ENCODE data around the gene SF3B5.
"Not testable (repeated sequence)": the region's sequence is repeated elsewhere in the genome, so short reads cannot be mapped to it uniquely, and the experiment has no call there.

The SF3B5 gene

DNA sequence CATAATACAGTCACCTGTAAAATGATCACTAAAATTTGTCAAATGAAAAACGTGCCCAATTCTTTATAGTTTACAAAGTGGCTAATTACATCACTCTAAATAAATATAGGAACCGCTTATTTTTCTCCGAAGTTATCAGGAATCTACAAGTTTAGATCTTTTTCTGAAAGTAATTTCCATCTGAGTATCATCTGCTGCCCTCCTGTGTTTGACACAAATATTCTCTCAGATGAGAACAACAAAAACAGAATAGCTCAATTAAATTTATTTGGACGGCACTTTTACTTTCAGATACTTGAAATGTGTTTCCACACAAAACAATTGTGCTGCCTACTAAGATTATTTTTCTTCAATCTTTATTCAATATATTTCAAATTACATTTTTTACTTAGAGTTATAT is 5.0 kb downstream of the SF3B5 start:
- H3K4me1 ChIP-seq (ENCODE audit: low read depth, poor library complexity, severe bottlenecking), result peaks cover 31% of the 10 kb centered on the region
- H3K9ac ChIP-seq, result no peak overlapping the region
- H3K79me2 ChIP-seq (ENCODE audit: insufficient read depth, low read depth), result peaks cover 24% of the 10 kb centered on the region
- H4K20me1 ChIP-seq (ENCODE audit: insufficient read depth), result no peaks in the 10 kb centered on the region
- no peaks in the 10 kb centered on the region for H3K36me3 ChIP-seq (ENCODE audit: insufficient read depth)
- no peak overlapping the region for H3K4me2 ChIP-seq
- no peak overlapping the region for H2AFZ ChIP-seq (ENCODE audit: low read depth)
- TF ChIP-seq, protein P1, sequence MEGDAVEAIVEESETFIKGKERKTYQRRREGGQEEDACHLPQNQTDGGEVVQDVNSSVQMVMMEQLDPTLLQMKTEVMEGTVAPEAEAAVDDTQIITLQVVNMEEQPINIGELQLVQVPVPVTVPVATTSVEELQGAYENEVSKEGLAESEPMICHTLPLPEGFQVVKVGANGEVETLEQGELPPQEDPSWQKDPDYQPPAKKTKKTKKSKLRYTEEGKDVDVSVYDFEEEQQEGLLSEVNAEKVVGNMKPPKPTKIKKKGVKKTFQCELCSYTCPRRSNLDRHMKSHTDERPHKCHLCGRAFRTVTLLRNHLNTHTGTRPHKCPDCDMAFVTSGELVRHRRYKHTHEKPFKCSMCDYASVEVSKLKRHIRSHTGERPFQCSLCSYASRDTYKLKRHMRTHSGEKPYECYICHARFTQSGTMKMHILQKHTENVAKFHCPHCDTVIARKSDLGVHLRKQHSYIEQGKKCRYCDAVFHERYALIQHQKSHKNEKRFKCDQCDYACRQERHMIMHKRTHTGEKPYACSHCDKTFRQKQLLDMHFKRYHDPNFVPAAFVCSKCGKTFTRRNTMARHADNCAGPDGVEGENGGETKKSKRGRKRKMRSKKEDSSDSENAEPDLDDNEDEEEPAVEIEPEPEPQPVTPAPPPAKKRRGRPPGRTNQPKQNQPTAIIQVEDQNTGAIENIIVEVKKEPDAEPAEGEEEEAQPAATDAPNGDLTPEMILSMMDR (conservative IDR thresholded peaks at IDR 0.05; ENCODE audit: low read depth, low read length), result no peak
- H3K4me3 ChIP-seq (IDR thresholded peaks at IDR 0.05; ENCODE audit: insufficient read depth, low read depth, low read length), result no peak overlapping the region
- H3K27me3 ChIP-seq (ENCODE audit: insufficient read depth, low read depth), result no peaks in the 10 kb centered on the region
- H3K27ac ChIP-seq, result no peak overlapping the region

DNA sequence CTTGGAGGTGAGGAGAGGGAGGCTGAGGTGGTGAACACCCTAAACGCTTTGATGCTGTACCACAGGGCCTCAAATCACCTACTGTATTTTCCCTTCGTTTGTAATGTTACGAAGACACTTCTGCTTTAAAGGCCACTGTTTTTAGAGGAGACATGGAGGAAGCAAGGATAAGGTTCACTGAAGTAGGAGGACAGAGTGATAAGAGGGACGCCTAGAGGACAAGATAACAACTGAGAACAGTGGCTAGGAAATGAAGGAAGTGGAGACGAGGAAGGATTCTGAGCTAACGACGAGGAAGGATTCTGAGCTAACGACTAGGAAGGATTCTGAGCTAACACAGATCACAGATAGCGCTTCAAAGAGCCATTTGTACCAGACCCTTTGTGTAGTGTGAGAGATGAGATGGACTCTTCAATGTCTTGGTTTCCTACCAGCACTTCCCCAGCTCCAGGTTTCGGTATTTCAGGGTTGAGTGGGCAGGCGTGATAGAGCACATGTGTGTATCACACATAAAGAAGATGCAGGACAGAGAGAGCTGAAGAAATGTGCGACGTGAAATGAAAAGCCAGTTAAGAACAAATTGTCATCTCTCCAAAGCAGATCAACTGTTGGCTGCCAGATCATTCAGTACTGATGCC is 7.5 kb downstream of the SF3B5 start:
- H3K9ac ChIP-seq, result no peak overlapping the region
- H3K4me1 ChIP-seq (ENCODE audit: low read depth, poor library complexity, severe bottlenecking), result peaks cover 17% of the 10 kb centered on the region
- H3K27me3 ChIP-seq (ENCODE audit: insufficient read depth, low read depth), result no peaks in the 10 kb centered on the region
- H3K4me3 ChIP-seq (IDR thresholded peaks at IDR 0.05; ENCODE audit: insufficient read depth, low read depth, low read length), result no peak overlapping the region
- H2AFZ ChIP-seq (ENCODE audit: low read depth), result no peak overlapping the region
- H4K20me1 ChIP-seq (ENCODE audit: insufficient read depth), result no peaks in the 10 kb centered on the region
- H3K4me2 ChIP-seq, result no peak overlapping the region
- TF ChIP-seq, protein P1 (conservative IDR thresholded peaks at IDR 0.05; ENCODE audit: low read depth, low read length), result no peak
- peaks cover 3% of the 10 kb centered on the region; the same call in 1 of the 2 replicates for H3K79me2 ChIP-seq (ENCODE audit: insufficient read depth, low read depth)
- no peak overlapping the region for H3K27ac ChIP-seq
- H3K36me3 ChIP-seq (ENCODE audit: insufficient read depth), result no peaks in the 10 kb centered on the region

DNA sequence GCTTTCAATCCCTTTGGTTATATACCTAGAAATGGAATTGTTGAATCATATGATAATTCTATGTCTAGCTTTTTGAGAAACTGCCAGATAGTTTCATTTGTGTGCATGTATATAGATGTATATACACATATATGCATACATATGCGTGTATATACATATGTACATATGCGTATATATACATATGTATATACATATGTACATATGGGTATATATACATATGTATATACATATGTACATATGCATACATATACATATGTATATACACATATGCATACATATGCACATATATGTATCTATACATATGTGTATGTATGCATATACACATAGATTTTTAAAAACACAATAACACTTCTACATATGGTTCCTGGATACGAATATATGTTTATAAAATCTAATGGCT is 8.4 kb downstream of the SF3B5 start:
- TF ChIP-seq, protein P1 (conservative IDR thresholded peaks at IDR 0.05; ENCODE audit: low read depth, low read length), result no peak

DNA sequence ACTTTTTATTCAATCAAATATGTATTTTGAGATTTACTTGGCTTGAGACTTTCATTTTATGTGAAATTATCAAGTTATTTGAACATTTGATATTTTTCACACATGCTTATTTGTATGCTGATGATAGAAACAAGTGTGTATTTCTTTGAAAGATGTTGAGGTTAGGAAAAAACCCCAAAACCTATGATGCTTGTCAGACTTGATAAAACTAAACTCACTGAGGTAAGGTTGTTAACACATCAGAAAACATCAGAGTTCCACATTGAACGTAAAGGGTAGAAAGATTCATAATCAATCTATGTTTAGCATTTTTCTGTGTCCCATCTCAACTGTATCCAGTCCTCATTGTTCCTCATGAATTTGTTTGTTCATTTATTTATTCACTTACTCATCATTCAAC is 12.2 kb downstream of the SF3B5 start:
- no peaks in the 10 kb centered on the region for H4K20me1 ChIP-seq (ENCODE audit: insufficient read depth)
- H3K36me3 ChIP-seq (ENCODE audit: insufficient read depth), result no peaks in the 10 kb centered on the region
- H3K9ac ChIP-seq, result no peak overlapping the region
- H3K4me1 ChIP-seq (ENCODE audit: low read depth, poor library complexity, severe bottlenecking), result peaks cover 25% of the 10 kb centered on the region
- no peak overlapping the region for H3K27ac ChIP-seq
- H3K79me2 ChIP-seq (ENCODE audit: insufficient read depth, low read depth), result no peaks in the 10 kb centered on the region
- H3K4me3 ChIP-seq (IDR thresholded peaks at IDR 0.05; ENCODE audit: insufficient read depth, low read depth, low read length), result no peak overlapping the region
- H3K27me3 ChIP-seq (ENCODE audit: insufficient read depth, low read depth), result no peaks in the 10 kb centered on the region
- TF ChIP-seq, protein P1 (conservative IDR thresholded peaks at IDR 0.05; ENCODE audit: low read depth, low read length), result no peak
- H2AFZ ChIP-seq (ENCODE audit: low read depth), result no peak overlapping the region
- H3K4me2 ChIP-seq, result no peak overlapping the region

More for the DNA sequence above, 8.4 kb downstream of the SF3B5 start:
- peaks cover 11% of the 10 kb centered on the region for H3K4me1 ChIP-seq (ENCODE audit: low read depth, poor library complexity, severe bottlenecking)
- no peaks in the 10 kb centered on the region for H3K79me2 ChIP-seq (ENCODE audit: insufficient read depth, low read depth)
- H3K4me2 ChIP-seq, result no peak overlapping the region
- no peak overlapping the region for H3K9ac ChIP-seq
- H2AFZ ChIP-seq (ENCODE audit: low read depth), result no peak overlapping the region
- H3K27me3 ChIP-seq (ENCODE audit: insufficient read depth, low read depth), result no peaks in the 10 kb centered on the region
- no peaks in the 10 kb centered on the region for H3K36me3 ChIP-seq (ENCODE audit: insufficient read depth)
- no peak overlapping the region for H3K4me3 ChIP-seq (IDR thresholded peaks at IDR 0.05; ENCODE audit: insufficient read depth, low read depth, low read length)
- no peak overlapping the region for H3K27ac ChIP-seq
- H4K20me1 ChIP-seq (ENCODE audit: insufficient read depth), result no peaks in the 10 kb centered on the region

DNA sequence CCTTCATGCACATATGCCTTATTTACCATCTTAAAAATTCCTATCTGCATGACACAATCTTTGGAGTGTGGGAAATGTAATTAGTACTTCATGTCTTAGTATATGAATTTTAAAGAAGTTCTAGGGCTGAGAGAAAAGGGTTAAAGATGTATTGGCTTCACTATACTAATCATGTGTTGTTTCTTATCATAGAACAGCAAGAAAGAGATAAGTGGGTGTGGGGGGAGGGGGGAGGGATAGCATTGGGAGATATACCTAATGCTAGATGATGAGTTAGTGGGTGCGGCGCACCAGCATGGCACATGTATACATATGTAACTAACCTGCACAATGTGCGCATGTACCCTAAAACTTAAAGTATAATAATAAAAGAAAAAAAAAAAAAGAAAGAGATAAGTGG is 13.0 kb downstream of the SF3B5 start:
- not testable (repeated sequence) for H3K4me2 ChIP-seq; H4K20me1 ChIP-seq (ENCODE audit: insufficient read depth); H2AFZ ChIP-seq (ENCODE audit: low read depth)

More for the DNA sequence above, 13.0 kb downstream of the SF3B5 start:
- not testable (repeated sequence) for H3K9ac ChIP-seq; H3K36me3 ChIP-seq (ENCODE audit: insufficient read depth); H3K79me2 ChIP-seq (ENCODE audit: insufficient read depth, low read depth); H3K4me3 ChIP-seq (IDR thresholded peaks at IDR 0.05; ENCODE audit: insufficient read depth, low read depth, low read length); H3K27me3 ChIP-seq (ENCODE audit: insufficient read depth, low read depth); H3K27ac ChIP-seq
- H3K4me1 ChIP-seq (ENCODE audit: low read depth, poor library complexity, severe bottlenecking), result peaks cover 33% of the 10 kb centered on the region
